Measurements from ENCODE around the gene ROR1. TPM values are rescaled to one million over a fixed set of nuclear protein-coding genes. Genes with fewer than 3 reads are reported as not detected.

The ROR1 gene
- total RNA-seq, 1 experiment from 2014 or later = 2.7 TPM

- H3K27ac ChIP-seq (ENCODE audit: low read depth, low read length) = no peak overlapping the region
- no peaks in the 10 kb centered on the region for H3K27me3 ChIP-seq (ENCODE audit: insufficient read depth, low read length)
- intact Hi-C loops (cut with micrococcal nuclease) = no loop called here
- ChIA-PET POLR2A (no interaction called here), CTCF (no interaction called here), RAD21 (ENCODE audit: low non-redundant PET in 1 of 2, low total read pairs in 2 of 2, uncharacterized antibody in 2 of 2, unreplicated experiment in 2 of 2) (no interaction called here)
- no peak overlapping the region for H3K4me2 ChIP-seq (ENCODE audit: low read length)
- H3K9me2 ChIP-seq (ENCODE audit: insufficient read depth) = no peaks in the 10 kb centered on the region
- no peaks in the 10 kb centered on the region for H4K20me1 ChIP-seq (ENCODE audit: insufficient read depth)
- no peaks in the 10 kb centered on the region for H3K4me1 ChIP-seq (ENCODE audit: control insufficient read depth in 1 of 2, insufficient read depth in 2 of 2, low read length in 2 of 2)
- no peaks in the 10 kb centered on the region for H3K79me2 ChIP-seq (ENCODE audit: insufficient read depth, low read length)
- TF ChIP-seq MAX (IDR thresholded peaks at IDR 0.05) = no peak
- no peak for TF ChIP-seq ZFX (IDR thresholded peaks at IDR 0.05)
- no peak for TF ChIP-seq CTCF (IDR thresholded peaks at IDR 0.05 in 2 of 3, conservative IDR thresholded peaks at IDR 0.05 in 1 of 3; ENCODE audit: borderline replicate concordance in 1 of 3, insufficient read depth in 1 of 3, low read depth in 2 of 3, low read length in 2 of 3)
- TF ChIP-seq EGR1 (IDR thresholded peaks at IDR 0.05; ENCODE audit: low read depth) = no peak
- TF ChIP-seq SIN3A (IDR thresholded peaks at IDR 0.05; ENCODE audit: low read depth) = no peak
- no peak for TF ChIP-seq CEBPB (IDR thresholded peaks at IDR 0.05; ENCODE audit: low read depth)
- no peak for TF ChIP-seq ELF1 (IDR thresholded peaks at IDR 0.05; ENCODE audit: borderline replicate concordance, low read depth)
- TF ChIP-seq RAD21 (IDR thresholded peaks at IDR 0.05; ENCODE audit: low read depth) = no peak
- no peak for TF ChIP-seq EZH2phosphoT487 (IDR thresholded peaks at IDR 0.05; ENCODE audit: borderline replicate concordance)
- TF ChIP-seq SP1 (IDR thresholded peaks at IDR 0.05; ENCODE audit: low read depth) = no peak
- TF ChIP-seq CBX3 (IDR thresholded peaks at IDR 0.05; ENCODE audit: low read depth) = no peak
- BruUV-seq (replicated peaks) = no TSS peak
- no peak overlapping the region for H2AFZ ChIP-seq (ENCODE audit: low read depth, low read length, poor library complexity, severe bottlenecking)
- no peak overlapping the region for H3K4me3 ChIP-seq (replicated peaks in 1 of 2; ENCODE audit: low read depth in 1 of 2, low read length in 2 of 2)
- no peak for ATAC-seq
- H3K36me3 ChIP-seq (ENCODE audit: control insufficient read depth in 1 of 2, insufficient read depth in 2 of 2, low read length in 2 of 2) = no peaks in the 10 kb centered on the region
- no peak overlapping the region for H3K9ac ChIP-seq (ENCODE audit: low read length)
- no peak for DNase-seq (ENCODE audit: low read depth, low spot score)
- no peaks in the 10 kb centered on the region for H3K9me3 ChIP-seq (ENCODE audit: control insufficient read depth in 1 of 2, insufficient read depth in 1 of 2, low read depth in 1 of 2, low read length in 2 of 2)
Observed at GRCh38 chr1:63829349-63830327, 55.8 kb downstream of the ROR1 start.

Measured in HCT116 (cell line).